PFSK-1 (cell line): ENCODE results near the gene PSMA3.

Experiments
- POLR2AphosphoS5 ChIP-seq: IDR thresholded peaks from 2 replicates; pipeline ENCODE4 v1.6.1; 2012; ENCODE audit warnings: low read depth, mild to moderate bottlenecking, control low read depth, low read length, moderate library complexity
- TF ChIP-seq, protein P1 (sequence below), 2 experiments: IDR thresholded peaks; 2 replicates each; pipeline versions ENCODE4 v1.6.1 to v1.8.0; 2011 to 2012; ENCODE audit warnings: low read depth in 2 of 2, low read length in 2 of 2, control low read depth in 1 of 2, inconsistent platforms in 1 of 2, mild to moderate bottlenecking in 1 of 2, moderate library complexity in 1 of 2; ENCODE audit not compliant: insufficient read depth in 1 of 2

DNA sequence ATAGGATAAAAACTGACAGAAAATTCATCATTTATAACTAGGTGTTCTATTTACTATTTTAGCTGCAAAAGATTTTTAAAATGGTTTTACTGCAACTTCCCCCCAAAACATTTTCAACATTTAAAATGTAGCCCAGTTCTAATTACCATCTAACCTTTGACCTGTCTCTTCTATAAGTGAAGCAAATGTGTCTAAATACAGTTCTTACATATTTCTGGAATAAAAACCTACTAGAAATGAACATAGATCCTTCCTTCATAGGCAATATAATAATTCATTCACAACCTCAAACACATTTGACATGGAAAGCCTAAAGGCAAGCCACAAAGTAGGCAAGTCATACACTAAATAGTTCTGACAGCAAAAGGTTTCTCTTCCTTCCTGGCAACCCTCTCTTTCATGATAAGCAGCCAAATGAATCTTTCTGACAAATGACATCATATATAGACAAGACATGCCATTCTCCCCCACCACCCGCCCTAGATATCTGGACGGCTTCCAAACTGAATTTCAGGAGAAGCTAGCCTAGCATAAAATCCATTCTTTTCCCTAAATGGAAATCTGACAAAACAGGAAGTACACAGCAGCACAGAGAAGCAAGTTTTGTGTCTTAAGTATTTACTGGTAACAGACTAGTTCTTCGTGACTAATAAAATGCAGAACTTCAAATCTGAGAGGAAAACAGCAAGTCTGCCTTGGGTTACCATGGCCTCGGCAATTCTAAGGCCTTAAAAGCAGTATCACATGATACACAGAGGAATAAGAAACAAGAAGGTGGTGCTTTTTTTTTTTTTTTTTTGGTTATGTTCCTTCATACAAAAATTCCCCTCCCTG, 36.5 kb downstream of the PSMA3 start:
- TF ChIP-seq, protein P1, sequence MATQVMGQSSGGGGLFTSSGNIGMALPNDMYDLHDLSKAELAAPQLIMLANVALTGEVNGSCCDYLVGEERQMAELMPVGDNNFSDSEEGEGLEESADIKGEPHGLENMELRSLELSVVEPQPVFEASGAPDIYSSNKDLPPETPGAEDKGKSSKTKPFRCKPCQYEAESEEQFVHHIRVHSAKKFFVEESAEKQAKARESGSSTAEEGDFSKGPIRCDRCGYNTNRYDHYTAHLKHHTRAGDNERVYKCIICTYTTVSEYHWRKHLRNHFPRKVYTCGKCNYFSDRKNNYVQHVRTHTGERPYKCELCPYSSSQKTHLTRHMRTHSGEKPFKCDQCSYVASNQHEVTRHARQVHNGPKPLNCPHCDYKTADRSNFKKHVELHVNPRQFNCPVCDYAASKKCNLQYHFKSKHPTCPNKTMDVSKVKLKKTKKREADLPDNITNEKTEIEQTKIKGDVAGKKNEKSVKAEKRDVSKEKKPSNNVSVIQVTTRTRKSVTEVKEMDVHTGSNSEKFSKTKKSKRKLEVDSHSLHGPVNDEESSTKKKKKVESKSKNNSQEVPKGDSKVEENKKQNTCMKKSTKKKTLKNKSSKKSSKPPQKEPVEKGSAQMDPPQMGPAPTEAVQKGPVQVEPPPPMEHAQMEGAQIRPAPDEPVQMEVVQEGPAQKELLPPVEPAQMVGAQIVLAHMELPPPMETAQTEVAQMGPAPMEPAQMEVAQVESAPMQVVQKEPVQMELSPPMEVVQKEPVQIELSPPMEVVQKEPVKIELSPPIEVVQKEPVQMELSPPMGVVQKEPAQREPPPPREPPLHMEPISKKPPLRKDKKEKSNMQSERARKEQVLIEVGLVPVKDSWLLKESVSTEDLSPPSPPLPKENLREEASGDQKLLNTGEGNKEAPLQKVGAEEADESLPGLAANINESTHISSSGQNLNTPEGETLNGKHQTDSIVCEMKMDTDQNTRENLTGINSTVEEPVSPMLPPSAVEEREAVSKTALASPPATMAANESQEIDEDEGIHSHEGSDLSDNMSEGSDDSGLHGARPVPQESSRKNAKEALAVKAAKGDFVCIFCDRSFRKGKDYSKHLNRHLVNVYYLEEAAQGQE (IDR thresholded peaks at IDR 0.05; ENCODE audit: insufficient read depth in 1 of 2, low read depth in 2 of 2, low read length in 2 of 2), result no peak
- TF ChIP-seq POLR2AphosphoS5, result no peak
